H1 (cell line): ENCODE results near the gene PTPRT. TPM values are rescaled to one million over a fixed set of nuclear protein-coding genes. Genes with fewer than 3 reads are reported as not detected.

Experiments used
- MAFK ChIP-seq: IDR thresholded peaks from 2 replicates; pipeline ENCODE4 v1.6.1; 2012; ENCODE audit warnings: low read depth, mild to moderate bottlenecking, improper control_type of control experiment, low read length
- TEAD4 ChIP-seq: IDR thresholded peaks from 2 replicates; pipeline ENCODE4 v1.6.1; 2012; ENCODE audit warnings: low read depth, low read length, inconsistent platforms, mixed read lengths
- polyA plus RNA-seq, 7 experiments: library from polyadenylated mRNA; depleted of rRNA in 3 of 7; stranded (reverse) in 5 of 7; unstranded in 2 of 7; fragments of >200 nt in 5 of 7; fragments of 200-250 nt in 2 of 7; gene quantifications; 1 replicate in 5 of 7; 2 replicates in 1 of 7; 4 replicates in 1 of 7; pipeline versions ENCODE4 v1.2.1 to v1.2.3, GENCODE V29; 2011 to 2013; ENCODE audit warnings: missing spikeins in 2 of 7, mixed read lengths in 2 of 7
- total RNA-seq: library from RNA; stranded (reverse); fragmentation: NEBNext Ultra II Directional; extraction: Animal tissue kit (Norgen Biotek cat#: 25700); gene quantifications from 2 replicates; pipeline ENCODE4 v1.2.1, GENCODE V29; 2021
- TF ChIP-seq, protein P1 (sequence below): IDR thresholded peaks from 2 replicates; pipeline ENCODE4 v1.6.1; 2012; ENCODE audit warnings: inconsistent platforms

The PTPRT gene
- total and polyA plus RNA-seq, 2 of the 8 experiments (the other 6 are each of a cell fraction or from before 2014, with no cell fraction given): 0.33 to 1.8 TPM

DNA sequence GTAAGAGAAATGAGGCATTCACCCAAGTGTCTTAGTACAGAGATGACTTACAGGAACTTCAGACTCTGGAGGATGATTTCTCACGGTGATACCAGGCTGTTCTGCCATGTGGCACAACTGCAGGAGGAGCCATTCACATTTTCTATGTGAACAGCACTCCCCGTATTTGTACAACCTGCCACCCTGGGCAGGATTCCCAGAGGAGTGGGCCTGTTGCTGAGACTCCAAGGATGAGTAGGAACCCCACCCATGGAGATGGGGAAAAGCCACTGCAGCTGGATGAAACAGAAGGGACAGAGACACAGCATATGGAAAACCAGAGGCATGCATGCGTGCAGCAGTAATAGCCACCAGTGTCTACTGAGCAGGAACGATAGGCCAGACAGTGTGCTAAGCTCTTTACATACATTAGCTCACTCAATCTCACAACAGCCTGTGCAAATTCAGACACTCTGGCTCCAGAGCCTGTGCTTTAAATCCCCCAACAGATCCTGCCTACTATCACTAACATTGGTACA is 48.0 kb upstream of the PTPRT start (continued):
- TF ChIP-seq TEAD4 (no peak), MAFK (no peak)
- TF ChIP-seq, protein P1, sequence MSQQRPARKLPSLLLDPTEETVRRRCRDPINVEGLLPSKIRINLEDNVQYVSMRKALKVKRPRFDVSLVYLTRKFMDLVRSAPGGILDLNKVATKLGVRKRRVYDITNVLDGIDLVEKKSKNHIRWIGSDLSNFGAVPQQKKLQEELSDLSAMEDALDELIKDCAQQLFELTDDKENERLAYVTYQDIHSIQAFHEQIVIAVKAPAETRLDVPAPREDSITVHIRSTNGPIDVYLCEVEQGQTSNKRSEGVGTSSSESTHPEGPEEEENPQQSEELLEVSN: no peak
